GM18517 (cell line): ENCODE measurements around the gene PCBP3.

Source experiments
- ATAC-seq: cut with Tn5 transposase; IDR thresholded peaks from one replicate; pipeline ENCODE4 v1.9.1; 2021; ENCODE audit warnings: mild to moderate bottlenecking, moderate library complexity; ENCODE audit not compliant: unreplicated experiment

The PCBP3 gene

DNA sequence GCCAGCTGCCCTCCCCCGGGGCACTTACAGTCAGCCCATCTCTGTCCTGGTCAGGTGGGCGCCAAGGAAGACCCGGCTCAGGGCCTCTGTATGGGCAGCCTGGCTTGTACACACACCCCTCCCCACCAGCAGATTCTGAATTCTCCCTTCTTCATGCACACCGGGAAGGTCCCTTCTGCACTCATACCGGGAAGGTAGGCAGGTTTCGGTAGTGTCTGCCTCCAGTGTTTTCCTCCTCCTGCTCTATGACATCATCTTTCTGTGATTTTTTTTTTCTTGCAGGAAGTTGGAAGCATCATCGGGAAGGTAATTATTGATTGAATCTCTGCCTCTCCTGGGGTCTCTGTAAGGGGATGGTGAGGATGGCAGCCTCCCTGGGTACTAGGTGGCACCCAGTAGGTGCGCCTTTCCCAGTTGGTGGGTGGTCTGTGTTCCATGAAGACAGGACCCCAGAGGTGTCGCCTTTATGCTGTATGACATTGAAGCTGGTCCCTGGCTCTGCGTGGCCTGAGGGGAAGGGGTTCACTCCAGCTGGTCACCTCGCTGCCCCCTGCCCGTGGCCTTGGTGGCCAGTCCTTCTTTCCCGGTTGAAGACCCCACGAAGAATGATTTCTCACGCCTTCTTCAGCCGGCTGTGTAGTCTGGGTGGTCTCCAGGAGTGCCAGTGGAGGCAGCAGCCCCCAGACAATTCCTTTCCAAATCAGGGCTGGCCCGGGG, 255.9 kb downstream of the PCBP3 start:
- ATAC-seq: no peak

GRCh38 chr21:45900034-45900868, 256.7 kb downstream of the PCBP3 start:
- ATAC-seq: no peak

- ATAC-seq: no peak
Observed at GRCh38 chr21:45901061-45901690, 257.7 kb downstream of the PCBP3 start.

- no peak for ATAC-seq
Observed at GRCh38 chr21:45902292-45902995, 258.9 kb downstream of the PCBP3 start.

GRCh38 chr21:45905196-45905595, 261.7 kb downstream of the PCBP3 start:
- no peak for ATAC-seq

- no peak for ATAC-seq
Observed at GRCh38 chr21:45906196-45906805, 262.8 kb downstream of the PCBP3 start.

GRCh38 chr21:45906859-45907258, 263.3 kb downstream of the PCBP3 start:
- ATAC-seq: no peak

DNA sequence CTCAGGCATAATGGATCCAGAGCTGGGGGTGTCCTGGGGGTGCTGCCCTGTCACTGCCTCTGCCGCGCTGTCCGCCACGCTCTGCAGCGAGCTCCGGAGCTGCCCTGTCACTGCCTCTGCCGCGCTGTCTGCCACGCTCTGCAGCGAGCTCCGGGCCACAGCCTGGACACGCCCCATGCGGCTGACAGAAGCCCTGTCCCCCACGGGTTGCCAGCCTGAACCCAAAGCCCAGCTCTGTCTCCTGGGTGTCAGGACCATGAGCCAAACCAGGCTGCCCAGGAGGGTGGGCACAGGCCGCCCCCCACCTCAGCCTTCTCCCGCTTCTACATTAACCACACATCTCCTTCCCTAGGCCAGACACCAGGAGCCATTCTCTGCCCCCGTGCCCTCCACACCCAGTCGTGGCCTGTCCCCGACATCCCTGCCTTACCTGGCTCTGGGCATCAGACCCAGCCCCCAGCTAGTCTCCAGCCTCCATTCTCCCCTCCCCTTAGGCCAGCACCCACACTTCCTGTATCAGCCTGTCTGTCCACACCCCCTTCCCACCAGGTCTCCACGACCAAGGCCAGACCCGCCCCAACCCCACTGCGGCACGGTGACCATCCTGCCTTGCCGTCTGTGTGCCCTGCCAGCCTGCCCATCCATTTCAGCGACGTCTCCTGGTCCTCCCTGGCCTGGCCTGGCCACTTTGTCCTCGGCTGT, 265.2 kb downstream of the PCBP3 start:
- no peak for ATAC-seq

GRCh38 chr21:45909238-45909988, 265.9 kb downstream of the PCBP3 start:
- no peak for ATAC-seq

DNA sequence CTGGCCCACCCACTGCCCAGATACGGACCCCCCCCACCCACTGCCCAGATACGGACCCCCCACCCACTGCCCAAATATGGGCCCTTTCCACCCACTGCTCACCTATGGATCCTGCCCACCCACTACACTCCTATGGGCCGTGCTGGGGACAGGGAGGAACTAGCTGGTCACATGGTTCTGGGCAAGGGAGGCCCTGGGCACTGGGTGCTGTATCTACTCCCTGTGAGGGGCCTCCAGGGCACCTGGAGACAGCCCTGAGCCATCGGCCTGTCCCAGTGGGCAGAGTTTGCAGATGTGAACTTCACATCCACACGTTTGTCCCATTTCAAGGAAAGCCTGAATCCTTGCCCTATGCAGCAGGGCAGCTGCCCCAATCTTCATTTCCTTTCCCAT, 266.6 kb downstream of the PCBP3 start:
- no peak for ATAC-seq

DNA sequence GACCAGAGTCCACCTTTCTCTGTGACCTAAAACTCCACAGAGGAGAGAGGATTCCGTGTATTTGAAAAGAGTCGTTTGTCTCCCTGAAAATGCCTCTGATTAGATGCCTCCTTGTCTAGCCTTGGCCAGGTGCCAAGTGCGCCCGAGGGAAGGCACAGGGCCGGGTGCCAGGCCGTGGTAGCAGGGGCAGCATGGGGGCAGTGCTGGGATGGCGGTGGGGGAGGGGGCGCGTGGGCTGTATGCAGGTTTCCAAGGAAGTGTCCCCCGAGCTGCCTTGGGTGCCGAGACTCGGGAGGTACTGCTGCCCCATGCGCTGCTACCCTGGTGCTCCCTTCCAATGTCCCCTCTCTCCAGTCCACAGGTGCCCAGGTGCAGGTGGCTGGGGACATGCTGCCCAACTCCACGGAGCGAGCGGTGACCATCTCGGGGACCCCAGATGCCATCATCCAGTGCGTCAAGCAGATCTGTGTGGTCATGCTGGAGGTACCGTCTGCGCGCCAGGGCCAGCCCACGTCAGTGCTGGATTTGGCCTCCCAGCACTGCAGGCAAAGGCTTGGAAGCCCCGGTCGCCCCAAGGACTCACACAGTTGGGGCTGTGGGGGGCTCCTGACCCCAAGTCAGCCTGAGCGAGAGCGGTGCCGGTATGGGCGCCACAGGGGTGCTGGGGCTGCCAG, 267.2 kb downstream of the PCBP3 start:
- no peak for ATAC-seq

DNA sequence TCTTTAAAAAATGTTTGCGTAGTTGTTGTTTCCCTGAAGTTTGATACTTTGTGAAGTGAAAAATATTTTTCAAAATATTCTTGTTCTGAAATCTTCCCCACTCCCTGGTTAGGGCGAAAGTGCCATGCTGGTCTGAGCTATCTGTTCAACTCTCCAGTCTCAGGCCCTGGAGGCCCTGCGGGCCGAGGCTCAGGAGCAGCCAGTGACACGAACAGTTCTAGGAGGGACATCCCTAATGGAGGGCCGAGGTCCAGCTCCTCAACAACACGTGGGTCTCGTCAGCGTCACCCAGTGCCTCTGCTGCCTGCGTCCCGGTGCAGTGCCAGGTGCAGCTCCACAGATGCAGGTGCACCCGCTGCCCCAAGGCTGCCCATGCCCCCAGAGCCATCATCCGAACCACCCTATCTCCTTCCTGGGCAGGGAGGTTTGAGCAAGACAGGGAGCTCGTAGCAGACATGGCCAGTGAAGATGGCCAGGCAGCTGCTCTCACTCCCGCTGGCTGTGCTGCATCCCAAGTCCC, 268.3 kb downstream of the PCBP3 start:
- ATAC-seq: no peak

DNA sequence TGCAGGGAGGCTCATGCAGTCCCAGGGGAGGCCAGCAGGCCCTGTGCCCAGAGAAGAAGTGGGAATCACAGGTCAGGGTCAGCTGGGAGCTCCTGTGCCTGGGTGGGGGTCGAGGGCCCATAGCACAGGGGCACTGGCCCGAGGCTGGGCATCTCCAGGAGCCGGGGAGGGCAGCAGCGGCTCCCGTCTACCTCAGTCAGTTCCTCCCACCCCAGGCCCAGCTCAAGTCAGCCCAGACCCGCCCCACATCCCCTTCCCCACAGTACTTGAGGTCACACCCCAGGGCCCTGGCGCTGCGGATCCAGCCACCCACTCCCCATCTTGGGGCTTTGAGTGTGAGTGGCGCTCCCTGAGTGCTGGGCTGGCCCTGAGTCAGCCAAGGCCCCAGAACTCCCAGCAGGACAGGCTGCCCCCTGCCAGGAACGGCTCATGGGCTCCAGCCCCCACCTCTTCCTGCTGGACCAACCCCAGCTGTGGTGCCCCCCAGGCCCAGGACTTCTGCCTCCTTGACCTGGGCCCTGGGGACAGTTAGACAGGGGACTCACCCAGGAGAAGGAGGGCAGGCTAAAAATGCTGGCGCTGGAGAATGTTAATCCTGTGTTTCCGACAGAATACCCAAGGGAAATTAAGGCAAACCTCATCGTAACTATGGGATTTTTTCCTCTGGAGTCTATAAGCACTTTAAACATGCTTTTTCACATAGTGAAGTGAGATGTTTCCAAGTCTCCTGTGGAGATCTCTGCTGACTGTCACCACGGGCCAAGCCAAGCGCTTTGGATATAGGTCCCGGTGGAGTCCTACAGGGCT, 269.3 kb downstream of the PCBP3 start:
- ATAC-seq: no peak

- no peak for ATAC-seq
Observed at GRCh38 chr21:45913418-45913765, 269.9 kb downstream of the PCBP3 start.

GRCh38 chr21:45913886-45914285, 270.4 kb downstream of the PCBP3 start:
- ATAC-seq: no peak

DNA sequence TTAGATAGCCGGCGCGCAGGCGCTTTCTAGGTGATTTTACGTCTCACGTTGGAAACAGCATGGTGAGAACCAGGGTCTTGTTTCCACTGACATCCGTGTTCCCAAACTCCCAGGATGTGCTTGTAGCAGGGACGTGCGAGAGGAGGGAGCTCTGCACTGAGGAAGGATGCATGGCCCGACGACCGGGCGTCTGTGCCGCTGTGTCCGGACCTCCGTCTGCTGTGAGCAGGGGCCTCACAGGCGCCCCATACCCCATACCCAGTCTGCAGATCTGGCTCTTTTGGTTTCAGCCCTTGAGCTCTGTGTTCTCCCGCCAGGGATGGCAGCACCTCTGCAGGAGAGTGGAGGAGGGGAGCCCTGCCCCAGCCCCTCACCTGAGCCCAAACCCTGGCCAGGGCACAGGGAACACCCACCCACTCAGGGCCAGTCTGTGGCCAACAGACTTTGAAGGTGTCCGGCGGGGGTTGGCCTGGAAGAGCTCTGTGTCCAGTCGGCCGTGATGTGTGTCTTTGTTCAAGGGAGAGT, 270.9 kb downstream of the PCBP3 start:
- no peak for ATAC-seq

DNA sequence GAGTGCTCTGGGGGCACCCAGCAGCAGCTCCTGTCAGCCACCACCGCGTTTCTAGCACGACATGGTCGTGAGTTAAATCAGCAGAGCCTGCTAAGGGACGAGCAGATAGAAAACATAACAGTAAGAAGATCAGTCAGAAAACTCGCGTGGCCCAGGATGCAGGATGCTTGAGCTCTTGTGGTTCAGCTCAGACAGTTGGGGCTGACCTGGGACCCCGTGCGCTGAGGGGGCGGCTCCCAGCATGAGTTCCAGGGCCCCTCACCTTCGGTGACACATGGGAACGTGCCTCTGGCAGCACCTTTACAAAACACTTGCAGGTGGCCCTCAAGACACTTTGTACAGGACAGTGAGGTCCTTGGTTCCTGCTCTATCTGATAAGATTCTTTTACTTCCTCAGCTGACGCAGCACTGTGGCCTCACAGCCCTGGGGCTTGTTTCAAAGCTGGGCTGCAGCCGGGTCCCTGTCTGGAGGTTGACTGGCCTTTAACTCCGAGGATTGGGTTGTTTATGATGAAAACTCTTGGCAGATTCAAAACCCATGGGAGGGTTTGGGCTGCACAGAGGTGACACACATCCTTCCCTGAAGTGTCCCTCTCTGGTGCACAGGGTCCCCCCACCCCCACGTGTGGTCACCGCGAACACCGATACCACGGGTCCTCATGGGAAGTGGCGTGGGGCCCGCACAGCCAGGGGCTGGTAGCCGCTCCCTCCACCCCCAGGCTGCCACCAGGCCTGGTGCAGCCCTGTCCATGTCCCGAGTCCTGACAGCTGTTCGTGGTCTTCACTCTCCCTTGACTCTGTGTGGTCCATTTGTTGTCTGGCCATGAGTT, 272.7 kb downstream of the PCBP3 start:
- ATAC-seq: no peak
